Hepatocyte (in vitro differentiated cells): Measurements from ENCODE around the gene C1QC.

Experiments
- EZH2 ChIP-seq: fragments of 200-600 bp; sonication (generic); IDR thresholded peaks from 2 replicates; pipeline ENCODE4 v1.6.1; 2016; ENCODE audit warnings: antibody characterized with exemption, mild to moderate bottlenecking, borderline replicate concordance
- TF ChIP-seq, protein P1 (sequence below): fragments of 200-600 bp; sonication (generic); IDR thresholded peaks from 2 replicates; pipeline ENCODE4 v1.5.1; 2016; ENCODE audit warnings: antibody characterized with exemption, mild to moderate bottlenecking; ENCODE audit not compliant: poor library complexity

DNA sequence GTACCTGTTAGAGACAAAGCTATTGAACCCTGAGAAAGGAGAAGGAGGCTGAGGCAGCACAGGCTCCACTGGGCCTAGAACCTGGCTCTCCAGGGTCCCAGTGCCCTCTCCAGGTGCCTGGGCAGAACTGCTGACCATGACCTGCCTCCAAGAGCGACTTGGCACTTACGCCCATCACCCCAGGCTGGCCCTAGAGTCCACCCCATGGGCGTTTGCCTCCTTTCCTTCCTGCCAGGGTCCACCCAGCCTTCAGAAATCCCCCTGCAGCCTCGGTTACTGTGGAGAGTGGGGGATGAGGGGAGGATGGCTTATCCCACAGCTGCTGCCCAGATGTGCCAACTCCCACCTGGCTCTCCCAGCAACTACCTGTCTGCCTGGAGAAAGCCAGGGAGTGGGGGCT, 21.7 kb upstream of the C1QC start:
- no peak for TF ChIP-seq EZH2
- TF ChIP-seq, protein P1, sequence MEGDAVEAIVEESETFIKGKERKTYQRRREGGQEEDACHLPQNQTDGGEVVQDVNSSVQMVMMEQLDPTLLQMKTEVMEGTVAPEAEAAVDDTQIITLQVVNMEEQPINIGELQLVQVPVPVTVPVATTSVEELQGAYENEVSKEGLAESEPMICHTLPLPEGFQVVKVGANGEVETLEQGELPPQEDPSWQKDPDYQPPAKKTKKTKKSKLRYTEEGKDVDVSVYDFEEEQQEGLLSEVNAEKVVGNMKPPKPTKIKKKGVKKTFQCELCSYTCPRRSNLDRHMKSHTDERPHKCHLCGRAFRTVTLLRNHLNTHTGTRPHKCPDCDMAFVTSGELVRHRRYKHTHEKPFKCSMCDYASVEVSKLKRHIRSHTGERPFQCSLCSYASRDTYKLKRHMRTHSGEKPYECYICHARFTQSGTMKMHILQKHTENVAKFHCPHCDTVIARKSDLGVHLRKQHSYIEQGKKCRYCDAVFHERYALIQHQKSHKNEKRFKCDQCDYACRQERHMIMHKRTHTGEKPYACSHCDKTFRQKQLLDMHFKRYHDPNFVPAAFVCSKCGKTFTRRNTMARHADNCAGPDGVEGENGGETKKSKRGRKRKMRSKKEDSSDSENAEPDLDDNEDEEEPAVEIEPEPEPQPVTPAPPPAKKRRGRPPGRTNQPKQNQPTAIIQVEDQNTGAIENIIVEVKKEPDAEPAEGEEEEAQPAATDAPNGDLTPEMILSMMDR: no peak
